B cell (primary cell): ENCODE measurements around the gene WDR64.

ENCODE experiments used
- CTCF ChIP-seq: fragments of 200-600 bp; IDR thresholded peaks from one replicate; pipeline ENCODE4 v1.8.0; 2022; ENCODE audit warnings: antibody characterized with exemption, mild to moderate bottlenecking
- EZH2 ChIP-seq: IDR thresholded peaks from 2 replicates; pipeline ENCODE4 v1.6.1; 2012; ENCODE audit warnings: borderline replicate concordance, low read depth, mild to moderate bottlenecking, moderate library complexity, low read length; ENCODE audit not compliant: insufficient read depth, poor library complexity, severe bottlenecking

- TF ChIP-seq EZH2 (no peak), CTCF (no peak)
These were observed 126.0 kb downstream of the WDR64 start for GRCh38 chr1:241778117-241778516.
